GM18519 (cell line): Measurements from ENCODE around the gene NUP210L.

Experiments used
- ATAC-seq: cut with Tn5 transposase; IDR thresholded peaks from one replicate; pipeline ENCODE4 v1.9.1; 2021; ENCODE audit warnings: mild to moderate bottlenecking, moderate library complexity; ENCODE audit not compliant: unreplicated experiment, low FRiP score

Gene NUP210L

DNA sequence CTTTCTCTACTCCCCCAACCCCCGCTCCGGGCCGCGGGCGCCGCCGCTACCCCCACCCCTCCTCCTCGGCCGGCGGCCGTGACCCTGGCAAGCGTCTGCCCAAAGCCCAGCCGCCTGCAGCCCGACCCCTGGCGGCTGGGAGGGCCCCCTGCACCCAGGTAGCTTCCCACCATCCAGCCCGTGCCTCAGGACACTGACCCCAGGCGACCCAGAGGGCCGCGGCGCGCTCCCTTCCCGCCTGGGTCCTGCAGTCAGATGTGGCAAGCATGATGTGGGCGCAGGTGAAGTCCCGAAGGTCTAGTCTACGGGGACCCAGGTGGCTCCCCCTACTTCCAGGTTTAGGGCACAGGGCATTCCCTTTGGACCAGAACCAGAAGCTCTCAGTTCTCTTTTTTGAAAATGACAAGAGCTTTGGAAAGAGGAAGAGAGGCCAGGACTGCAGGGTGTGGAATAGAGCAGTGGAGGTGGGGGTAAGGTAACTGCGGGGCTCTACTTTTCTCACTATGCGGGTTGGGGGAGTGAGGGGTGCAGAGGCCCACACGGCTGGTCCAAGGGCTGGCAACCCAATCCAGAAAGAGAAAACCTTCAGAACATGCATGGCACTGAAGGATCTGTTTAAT lies 208.1 kb downstream of the NUP210L start, which contains the start of gene DENND4B:
Gene DENND4B (minus strand): TSS at position 97 of the 620 bp plus-strand sequence. CDS start 2,344 bp downstream, outside the sequence.
- peak; percentile 44 for ATAC-seq

DNA sequence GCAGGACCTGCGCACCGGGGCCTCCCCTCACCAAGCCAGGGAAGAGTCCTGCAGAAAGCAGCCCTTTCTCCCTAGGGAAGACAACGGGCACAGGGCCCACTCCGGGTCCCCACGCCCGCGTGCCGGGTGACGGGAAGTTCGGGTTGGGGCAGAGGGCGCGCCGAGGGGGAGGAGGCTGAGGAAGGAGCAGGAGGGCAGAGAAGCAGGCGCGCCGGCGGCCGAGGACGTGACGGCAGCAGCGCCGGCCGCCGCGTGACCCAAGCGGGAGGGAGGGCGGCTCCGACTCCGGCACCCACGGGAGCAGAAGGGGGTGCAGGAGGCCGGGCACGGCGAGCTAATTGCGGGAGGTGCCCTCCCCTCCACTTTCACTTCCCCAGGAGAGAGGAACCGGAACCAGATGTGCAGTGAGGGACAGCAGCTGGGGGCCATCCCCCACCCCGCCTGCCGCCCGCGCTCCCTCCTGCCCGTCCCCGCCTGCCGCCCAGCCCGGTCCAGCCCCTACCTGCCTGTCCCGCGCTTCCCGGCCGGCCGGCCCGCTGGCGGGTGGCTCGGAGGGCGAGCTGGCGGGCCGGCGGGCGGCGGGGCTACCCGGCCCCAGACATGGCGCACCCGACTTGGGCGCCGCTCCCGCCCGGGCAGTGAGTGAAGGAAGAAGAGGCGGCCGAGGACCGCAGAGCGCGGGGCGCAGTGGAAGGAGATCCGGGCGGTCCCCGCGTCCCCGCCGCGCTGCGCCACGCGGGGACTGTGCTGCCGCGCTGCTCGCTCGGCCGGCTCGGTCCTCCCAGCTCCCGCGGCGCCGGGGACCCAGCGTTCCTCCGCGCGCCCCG lies 208.9 kb downstream of the NUP210L start:
- ATAC-seq: peak; percentile 37

DNA sequence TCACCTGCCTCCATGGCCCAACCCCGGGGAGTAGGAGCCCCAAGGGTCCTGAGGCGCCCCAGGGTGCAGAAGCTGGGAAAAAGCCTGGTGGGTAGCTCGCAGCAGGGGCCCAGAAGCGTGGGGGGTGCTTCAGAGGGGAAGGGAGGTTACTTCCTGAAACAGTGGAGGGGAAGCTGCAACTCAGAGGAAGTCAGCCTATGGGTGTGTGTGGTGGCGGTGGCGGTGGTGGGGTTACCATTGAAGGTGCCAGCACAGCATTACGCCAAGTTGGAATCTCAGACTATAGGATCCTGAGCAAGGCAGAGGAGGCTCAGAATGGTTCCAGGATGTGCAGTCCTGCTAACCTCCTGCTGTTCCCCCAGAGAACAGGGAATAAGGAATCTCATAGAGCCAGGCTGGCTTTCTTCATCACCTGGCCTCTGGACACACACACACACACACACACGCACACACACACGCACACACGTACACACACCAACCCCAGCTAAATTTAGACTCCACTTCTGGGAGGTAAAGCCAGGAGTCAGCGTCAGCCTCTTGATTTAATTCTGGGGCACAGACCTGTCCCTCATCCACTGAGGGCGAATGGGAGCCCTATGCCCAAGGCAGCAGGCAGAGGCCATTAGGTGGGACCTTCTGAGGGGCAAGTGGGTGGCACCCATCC lies 209.6 kb downstream of the NUP210L start:
- no peak for ATAC-seq

DNA sequence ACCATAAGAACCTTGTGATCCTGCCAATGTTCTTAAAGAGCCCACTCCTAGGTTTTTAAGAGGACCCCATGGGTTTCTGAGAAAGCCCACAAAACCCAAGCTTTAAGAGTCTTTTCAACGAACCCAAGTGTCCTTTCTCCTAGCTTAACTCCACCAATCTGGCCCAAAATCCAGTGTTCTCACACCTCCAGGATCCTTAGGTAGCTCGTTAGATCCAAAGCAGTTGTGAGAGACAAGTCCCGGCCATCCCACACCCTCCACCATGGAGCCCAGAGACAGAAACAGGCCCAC lies 210.1 kb downstream of the NUP210L start:
- ATAC-seq: no peak

DNA sequence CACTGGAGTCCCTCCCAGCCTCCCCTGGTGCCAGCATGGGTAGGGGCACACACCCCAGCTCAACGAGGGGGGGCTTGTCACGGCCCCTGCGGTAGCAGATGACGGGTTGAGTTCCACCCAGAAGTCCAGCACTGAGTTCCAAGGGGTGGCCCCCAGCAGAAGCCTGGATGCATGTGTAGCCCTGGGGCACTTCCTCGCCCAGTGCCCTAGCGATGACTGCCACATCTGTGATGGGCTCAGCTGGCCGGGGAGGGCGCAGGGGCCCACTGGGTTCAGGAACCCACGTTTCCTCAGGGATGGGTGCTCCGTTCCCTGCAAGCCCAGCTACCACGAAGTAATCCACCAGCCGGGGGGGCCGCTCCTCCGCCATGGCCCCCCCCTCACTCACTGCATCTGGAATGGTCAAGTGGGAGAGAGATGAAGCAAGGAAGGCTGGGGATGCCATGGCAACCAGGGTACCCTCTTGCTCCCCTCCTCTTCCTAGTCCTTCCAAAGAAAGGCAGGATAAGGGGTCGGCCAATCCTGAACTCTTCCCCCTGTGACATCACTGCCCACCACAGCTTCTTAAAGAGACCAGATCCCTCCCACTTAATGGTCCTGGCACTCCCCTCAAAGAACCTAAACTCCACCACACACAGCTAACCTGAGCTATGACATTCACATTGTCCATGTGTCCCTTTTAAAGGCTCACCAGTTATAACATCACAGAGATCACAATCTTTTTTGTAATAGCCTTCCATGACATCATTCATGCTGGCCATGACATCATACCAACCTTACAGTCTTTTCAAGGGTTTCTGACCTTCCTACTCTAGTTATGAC lies 210.7 kb downstream of the NUP210L start:
- no peak for ATAC-seq

DNA sequence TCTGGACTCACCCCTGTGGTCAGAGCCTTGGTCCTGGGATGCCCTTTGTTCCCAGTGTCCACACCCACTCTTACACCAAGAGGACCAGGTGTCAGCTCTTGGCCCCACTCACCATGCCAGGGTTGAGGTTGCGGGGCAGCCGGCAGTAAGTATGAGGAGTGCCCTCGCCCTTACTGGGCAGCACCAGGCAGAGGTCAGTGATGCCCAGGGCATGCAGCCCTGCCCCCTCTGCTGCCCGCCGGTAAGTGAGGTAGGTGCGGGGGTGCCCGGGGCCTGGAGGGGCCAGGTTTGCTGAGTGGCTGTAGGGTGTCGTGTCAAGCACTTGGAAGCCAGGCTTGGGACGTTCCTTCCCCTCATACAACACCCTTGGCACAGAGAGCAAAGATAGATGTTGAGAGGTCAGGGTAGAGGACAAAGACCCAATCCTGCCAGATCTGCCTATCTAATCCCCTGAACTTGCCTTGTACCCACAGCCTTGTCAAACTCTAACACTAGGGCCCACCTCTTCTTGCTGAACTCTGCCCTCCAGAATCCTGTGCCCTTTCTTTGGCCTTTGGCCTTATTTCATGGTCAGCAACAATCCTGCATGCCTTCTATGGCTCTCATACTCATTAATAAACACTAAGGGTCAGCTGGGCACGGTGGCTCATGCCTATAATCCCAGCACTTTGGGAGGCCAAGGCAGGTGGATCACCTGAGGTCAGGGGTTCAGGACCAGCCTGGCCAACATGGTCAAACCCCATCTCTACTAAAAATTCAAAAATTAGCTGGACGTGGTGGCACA lies 211.9 kb downstream of the NUP210L start:
- no peak for ATAC-seq
